ENCODE measurements around the gene TMEM232.

TMEM232 gene

DNA sequence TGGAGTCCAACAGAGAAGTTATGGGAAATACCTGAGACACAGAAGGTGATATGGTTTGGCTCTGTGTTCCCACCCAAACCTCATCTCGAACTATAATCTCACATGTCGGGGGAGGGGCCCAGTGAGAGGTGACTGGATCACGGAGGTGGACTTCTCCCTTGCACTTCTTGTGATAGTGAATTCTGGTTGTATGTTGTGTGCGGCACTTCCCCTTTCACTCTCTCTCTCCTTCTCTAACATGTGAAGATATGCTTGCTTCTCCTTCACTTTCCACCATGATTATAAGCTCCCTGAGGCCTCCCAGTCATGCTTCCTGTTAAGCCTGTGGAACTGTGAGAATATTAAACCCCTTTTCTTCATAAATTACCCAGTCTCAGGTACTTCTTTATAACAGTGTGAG lies 96.1 kb downstream of the TMEM232 start:
- no peak for DNase-seq (ENCODE audit: low read depth)
- H3K4me3 ChIP-seq (replicated peaks; ENCODE audit: low read depth, low read length) = no peak overlapping the region
- no peak for TF ChIP-seq CTCF (IDR thresholded peaks at IDR 0.05; ENCODE audit: low read length, missing control alignments)

- DNase-seq (ENCODE audit: low read depth) = peak; percentile 60
- H3K4me3 ChIP-seq (replicated peaks; ENCODE audit: low read depth, low read length) = no peak overlapping the region
- TF ChIP-seq CTCF (IDR thresholded peaks at IDR 0.05; ENCODE audit: low read length, missing control alignments) = peak; percentile 38
Measured at GRCh38 chr5:110625376-110625999, 101.0 kb downstream of the TMEM232 start.

DNA sequence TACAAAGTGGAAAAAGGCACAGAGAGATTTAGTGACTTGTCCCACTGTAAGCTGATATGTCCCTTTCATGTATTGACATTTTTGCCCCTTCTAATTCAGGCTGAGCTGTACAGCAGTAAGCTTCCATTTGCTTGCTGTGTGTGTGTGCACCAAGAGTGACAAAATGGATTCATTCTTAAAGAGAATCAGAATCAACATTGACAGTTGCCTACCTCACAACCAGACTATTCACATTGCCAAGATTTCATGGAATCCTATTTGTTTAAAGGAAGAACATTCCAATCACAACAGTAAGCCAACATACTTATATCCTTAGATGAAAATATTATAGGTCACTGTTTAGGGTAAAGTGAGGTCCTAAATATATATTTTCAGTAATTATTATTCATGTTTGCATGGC lies 102.6 kb downstream of the TMEM232 start:
- no peak for TF ChIP-seq CTCF (IDR thresholded peaks at IDR 0.05; ENCODE audit: low read length, missing control alignments)
- DNase-seq (ENCODE audit: low read depth) = peak; percentile 16
- H3K4me3 ChIP-seq (replicated peaks; ENCODE audit: low read depth, low read length) = no peak overlapping the region

- DNase-seq (ENCODE audit: low read depth) = no peak
- TF ChIP-seq CTCF (IDR thresholded peaks at IDR 0.05; ENCODE audit: low read length, missing control alignments) = no peak
- no peak overlapping the region for H3K4me3 ChIP-seq (replicated peaks; ENCODE audit: low read depth, low read length)
Measured at GRCh38 chr5:110618941-110619340, 107.5 kb downstream of the TMEM232 start.

DNA sequence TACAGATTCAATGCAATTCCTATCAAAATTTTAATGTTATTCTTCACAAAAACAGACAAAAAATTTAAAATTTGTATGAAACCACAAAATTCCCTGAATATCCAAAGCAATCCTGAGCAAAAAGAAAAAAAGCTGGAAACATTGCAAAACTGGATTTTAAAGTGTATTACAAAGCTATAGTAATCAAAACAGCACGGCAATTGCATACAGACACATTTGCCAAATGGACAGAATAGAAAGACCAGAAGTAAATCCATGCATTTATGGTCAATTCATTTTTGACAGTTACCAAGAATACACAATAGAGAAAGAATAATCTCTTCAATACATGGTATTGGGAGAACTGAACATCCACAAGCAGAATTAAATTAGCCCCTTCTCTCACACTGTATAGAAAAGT lies 110.5 kb downstream of the TMEM232 start:
- DNase-seq (ENCODE audit: low read depth) = no peak
- H3K4me3 ChIP-seq (replicated peaks; ENCODE audit: low read depth, low read length) = no peak overlapping the region
- TF ChIP-seq CTCF (IDR thresholded peaks at IDR 0.05; ENCODE audit: low read length, missing control alignments) = no peak

GRCh38 chr5:110612794-110613247 lies 113.7 kb downstream of the TMEM232 start:
- DNase-seq (ENCODE audit: low read depth) = no peak
- H3K4me3 ChIP-seq (replicated peaks; ENCODE audit: low read depth, low read length) = no peak overlapping the region
- TF ChIP-seq CTCF (IDR thresholded peaks at IDR 0.05; ENCODE audit: low read length, missing control alignments) = no peak

DNA sequence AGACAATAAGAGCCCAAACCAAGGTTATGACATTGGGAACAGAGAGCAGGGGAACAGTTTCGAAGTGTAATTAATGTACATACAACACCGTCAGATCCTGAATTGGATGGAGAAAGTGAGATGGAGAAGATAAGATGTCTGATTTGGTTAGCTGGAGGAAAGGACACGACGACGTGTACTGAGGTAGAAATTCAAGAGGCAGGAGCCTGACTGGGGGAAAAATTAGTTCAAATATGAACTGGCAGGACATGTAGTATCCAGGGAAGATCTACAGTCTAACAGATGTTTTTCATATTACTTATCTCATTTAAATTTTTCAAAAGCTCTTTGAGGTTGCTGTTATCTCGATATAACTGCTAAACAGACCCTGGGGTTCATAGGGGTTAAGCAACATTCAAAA lies 114.7 kb downstream of the TMEM232 start:
- H3K4me3 ChIP-seq (replicated peaks; ENCODE audit: low read depth, low read length) = no peak overlapping the region
- TF ChIP-seq CTCF (IDR thresholded peaks at IDR 0.05; ENCODE audit: low read length, missing control alignments) = no peak
- DNase-seq (ENCODE audit: low read depth) = no peak
